HCT116 (cell line): ENCODE measurements around the gene C19orf25.

Experiments used
- CTCF ChIP-seq, 3 experiments: fragments of 200-600 bp in 1 of 3; sonication (generic) in 1 of 3; IDR thresholded peaks in 2 of 3; conservative IDR thresholded peaks in 1 of 3; 2 replicates each; pipeline ENCODE4 v1.5.1; 2012 to 2017; ENCODE audit warnings: low read depth in 2 of 3, low read length in 2 of 3, antibody characterized with exemption in 1 of 3, borderline replicate concordance in 1 of 3, control low read depth in 1 of 3, mild to moderate bottlenecking in 1 of 3, mixed read lengths in 1 of 3, mixed run types in 1 of 3, moderate library complexity in 1 of 3; ENCODE audit not compliant: insufficient read depth in 1 of 3
- ELF1 ChIP-seq: IDR thresholded peaks from 2 replicates; pipeline ENCODE4 v1.6.1; 2012; ENCODE audit warnings: low read depth, borderline replicate concordance
- EZH2 ChIP-seq: fragments of 200-600 bp; sonication (generic); IDR thresholded peaks from 2 replicates; pipeline ENCODE4 v1.6.1; 2017; ENCODE audit warnings: antibody characterized with exemption, mixed run types
- MAX ChIP-seq: IDR thresholded peaks from 2 replicates; pipeline ENCODE4 v1.6.1; 2012
- POLR2A ChIP-seq: IDR thresholded peaks from 2 replicates; pipeline ENCODE4 v1.7.0; 2011; ENCODE audit warnings: borderline replicate concordance; ENCODE audit not compliant: insufficient read depth, insufficient read length; ENCODE audit errors: extremely low read depth
- RAD21 ChIP-seq: IDR thresholded peaks from 2 replicates; pipeline ENCODE4 v1.6.1; 2012; ENCODE audit warnings: low read depth, mild to moderate bottlenecking

GRCh38 chr19:1471515-1472160, 7.4 kb downstream of the C19orf25 start:
- TF ChIP-seq ELF1, result no peak
- TF ChIP-seq POLR2A, result no peak
- TF ChIP-seq MAX, result peak; percentile 38; the same call in 1 of the 2 replicates
- peak in 2 of 3 experiments; percentile 24 to 37; a peak in 3 of 6 replicates for TF ChIP-seq CTCF (IDR thresholded peaks at IDR 0.05 in 2 of 3, conservative IDR thresholded peaks at IDR 0.05 in 1 of 3; ENCODE audit: borderline replicate concordance in 1 of 3, insufficient read depth in 1 of 3, low read depth in 2 of 3, low read length in 2 of 3)
- no peak for TF ChIP-seq EZH2
- no peak for TF ChIP-seq RAD21
